ENCODE data around the gene CDK5R1.
"Not testable (repeated sequence)": the region's sequence is repeated elsewhere in the genome, so short reads cannot be mapped to it uniquely, and the experiment has no call there.

The CDK5R1 gene

DNA sequence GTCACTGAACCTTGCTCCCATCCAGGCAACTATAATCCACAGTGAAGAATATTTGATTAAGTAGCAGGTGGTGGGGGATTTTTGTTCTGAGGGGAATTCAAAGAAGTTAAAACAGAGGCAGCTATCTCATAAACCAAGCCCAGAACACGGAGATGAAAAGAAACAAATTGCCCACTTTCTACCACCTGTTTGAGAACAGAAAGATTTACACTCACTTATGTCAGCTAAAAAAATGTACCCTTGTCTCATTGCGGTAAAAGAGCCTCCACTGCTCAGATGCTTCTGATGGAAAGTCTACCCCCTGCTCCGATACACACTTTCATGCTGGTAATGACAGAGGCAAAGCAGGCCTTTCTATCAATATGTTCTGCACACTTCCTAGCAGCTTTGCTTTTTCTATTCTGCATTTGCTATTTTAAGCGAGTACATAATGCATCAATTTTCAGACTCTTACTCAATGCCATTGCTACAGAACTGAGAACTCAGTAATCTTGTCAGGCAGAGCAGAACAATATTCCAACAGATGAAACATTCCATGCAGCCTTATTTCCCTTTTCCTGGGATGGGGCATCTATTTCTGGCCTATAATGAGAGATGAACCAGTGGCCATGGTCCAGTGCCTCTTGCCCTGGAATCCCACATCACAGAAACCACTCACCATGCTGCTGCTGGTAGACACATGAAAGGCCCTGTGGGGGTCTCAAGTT, 29.0 kb downstream of the CDK5R1 start:
- no peak for DNase-seq (ENCODE audit: low read depth in 2 of 2, low spot score in 1 of 2)

DNA sequence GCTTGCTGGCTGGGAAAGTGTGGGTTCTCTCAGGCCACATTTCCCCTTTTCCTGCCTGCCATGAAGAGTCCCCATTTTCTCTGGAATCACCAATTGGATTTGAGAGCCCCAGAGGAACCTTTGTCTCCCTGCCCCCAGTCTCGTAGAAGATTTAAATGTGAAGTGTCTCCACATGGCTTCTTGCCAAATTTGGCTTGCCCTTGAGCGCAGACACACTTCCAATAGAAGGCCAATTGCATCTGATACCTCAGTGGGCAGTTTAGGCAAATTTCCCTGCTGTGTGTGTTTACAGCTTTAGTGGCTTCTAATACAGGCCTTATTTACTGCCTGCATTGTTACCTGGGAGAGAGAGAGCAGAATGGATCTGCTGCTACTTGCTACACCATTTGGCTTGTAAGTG, 29.7 kb downstream of the CDK5R1 start:
- DNase-seq (ENCODE audit: low read depth in 2 of 2, low spot score in 1 of 2) = no peak

DNA sequence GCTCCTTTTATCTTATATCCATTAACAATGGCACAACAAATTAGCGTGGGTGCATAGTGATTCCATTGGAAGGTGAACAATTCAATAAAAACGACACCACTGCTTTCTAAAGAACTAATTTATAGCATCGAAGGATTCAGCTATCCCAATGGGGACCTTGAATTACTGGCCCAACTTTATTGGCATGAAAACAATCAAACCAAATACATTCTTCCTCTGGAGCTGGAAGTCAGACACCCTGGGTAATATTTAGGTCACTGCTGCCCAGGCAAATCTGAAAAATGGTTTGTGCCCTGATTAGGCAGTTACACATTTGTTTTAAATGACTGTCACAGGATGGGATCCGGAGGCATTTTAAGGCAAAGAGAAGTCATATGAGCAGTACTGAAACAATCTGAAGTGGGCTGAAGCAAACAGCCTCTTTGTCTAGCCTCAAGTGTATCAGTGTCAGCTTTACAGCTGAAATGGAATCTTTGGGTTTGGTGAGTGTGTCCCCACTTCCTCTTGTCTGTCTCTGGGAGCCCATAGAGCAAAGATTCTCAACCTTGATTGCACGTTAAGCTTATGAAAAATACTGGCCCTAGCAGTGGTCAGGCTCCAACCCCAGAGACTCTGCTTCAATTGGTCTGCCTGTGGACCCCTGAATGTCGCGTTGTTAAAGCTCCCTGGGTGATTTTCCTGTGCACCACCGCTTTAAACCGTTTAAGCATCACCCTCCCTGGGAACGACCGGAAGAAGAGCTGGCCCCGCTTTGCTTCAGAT, 30.3 kb downstream of the CDK5R1 start:
- DNase-seq (ENCODE audit: low read depth in 2 of 2, low spot score in 1 of 2) = no peak

DNA sequence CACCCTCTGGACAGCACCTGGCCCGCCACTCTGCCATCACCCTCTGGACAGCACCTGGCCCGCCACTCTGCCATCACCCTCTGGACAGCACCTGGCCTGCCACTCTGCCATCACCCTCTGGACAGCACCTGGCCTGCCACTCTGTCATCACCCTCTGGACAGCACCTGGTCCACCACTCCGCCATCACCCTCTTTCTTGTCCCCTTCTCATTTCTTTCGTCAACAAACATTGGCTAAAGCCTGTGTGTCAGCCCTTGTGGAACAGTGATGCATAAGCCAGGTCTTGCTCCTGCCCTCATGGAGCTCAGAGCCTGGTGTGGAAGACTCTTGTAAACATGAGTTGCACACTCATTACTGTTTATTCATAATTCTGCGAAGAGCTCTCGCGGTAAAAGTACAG, 31.2 kb downstream of the CDK5R1 start:
- no peak for DNase-seq (ENCODE audit: low read depth in 2 of 2, low spot score in 1 of 2)

DNA sequence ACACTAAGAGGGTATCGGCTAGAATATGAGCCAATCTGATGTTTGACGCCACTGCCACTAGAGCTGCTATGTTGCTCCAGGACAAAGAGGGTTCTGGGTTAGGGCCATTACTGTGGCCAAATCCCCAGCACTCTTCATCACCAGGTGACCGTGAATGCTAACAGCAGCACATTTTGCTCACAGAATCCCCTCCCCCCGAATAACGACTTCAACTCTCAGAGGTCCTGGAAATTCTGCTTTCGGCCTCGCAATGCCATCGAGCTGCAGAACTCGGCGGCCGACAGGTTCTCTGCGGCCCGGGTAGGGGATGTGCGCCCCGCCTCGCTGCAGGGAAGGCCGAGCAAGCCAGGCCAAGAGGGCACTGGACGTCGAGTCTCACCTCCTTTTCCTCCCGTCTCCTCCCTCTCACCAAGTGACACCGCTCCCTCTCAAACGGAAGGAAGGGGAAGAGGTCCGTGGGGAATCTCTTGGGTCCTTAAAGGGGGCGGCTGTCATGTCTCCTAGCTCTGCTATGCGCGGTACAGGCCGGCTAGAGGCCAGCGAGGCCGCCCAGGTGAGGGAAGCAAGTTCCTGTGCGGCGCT, 31.9 kb downstream of the CDK5R1 start:
- DNase-seq (ENCODE audit: low read depth in 2 of 2, low spot score in 1 of 2) = no peak

DNA sequence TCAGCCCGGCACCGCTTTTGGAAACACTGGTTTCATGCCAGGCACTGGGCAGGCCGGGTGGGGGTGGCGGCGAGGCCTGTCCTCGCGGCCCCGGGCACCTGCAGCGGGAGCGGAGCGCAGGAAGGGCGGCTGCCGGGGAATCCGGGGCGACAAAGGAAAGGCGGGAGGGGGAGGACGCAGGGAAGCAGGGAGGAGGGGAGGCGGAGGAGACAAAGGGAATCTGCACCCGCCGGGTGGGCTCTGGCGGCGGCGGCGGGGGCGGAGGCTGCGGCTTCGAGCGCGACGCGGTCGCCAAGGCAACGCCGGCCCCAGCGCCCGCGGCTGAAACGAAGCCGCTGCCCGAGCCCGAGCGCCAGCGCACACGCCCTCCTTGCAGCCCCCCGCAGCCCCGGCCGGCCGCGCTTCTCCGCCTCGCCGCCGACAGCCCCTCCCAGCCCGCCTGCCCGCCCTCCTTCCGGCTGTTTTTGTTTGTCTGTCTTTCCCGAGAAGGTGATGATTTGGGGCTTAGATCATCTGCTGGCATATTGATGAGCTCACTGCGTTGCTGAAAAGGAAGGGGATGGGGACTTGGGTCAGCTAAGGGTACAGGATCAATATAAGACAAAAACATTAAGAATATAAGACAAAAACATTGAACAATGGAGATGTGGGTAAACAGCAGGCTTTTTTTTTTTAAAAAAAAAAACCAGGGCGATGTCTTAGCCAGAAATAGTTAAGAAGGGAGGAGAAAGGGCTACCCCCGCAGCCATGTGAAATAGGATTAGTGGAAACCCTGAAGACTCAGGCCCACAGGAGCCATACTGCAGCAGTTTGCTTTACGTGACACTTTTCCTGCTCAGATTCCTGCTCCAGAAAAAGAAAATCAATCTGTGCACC, 32.7 kb downstream of the CDK5R1 start:
- peak; percentile 32 to 50 for DNase-seq (ENCODE audit: low read depth in 2 of 2, low spot score in 1 of 2)

DNA sequence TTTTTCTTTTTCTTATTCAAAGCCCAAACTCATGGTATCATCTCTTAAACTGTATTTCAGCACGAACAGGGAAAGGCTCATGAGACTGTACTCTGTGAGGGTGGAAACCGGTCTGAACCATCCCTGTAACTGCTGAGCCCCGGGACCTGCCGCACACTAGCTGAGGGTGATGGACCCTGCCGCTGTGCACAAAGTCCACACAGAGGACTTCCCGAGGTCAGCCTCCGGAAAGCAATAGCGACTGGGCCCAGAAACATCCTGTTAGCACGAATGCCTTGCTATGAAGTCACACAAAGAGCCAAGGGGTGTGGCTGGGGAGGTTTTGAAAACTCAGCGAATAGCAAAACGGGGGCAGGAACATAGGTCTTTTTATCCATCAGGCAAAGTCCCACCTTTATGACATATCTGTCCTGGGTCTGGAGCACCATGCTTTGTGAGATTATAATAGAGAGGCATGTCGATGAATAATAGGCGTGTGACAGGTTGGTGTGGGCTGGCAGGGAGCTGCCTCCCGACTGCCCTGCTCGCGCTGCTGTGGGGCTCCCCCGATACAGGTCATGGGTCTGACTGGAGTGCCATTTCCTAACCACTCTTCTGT, 33.4 kb downstream of the CDK5R1 start:
- no peak for DNase-seq (ENCODE audit: low read depth in 2 of 2, low spot score in 1 of 2)

DNA sequence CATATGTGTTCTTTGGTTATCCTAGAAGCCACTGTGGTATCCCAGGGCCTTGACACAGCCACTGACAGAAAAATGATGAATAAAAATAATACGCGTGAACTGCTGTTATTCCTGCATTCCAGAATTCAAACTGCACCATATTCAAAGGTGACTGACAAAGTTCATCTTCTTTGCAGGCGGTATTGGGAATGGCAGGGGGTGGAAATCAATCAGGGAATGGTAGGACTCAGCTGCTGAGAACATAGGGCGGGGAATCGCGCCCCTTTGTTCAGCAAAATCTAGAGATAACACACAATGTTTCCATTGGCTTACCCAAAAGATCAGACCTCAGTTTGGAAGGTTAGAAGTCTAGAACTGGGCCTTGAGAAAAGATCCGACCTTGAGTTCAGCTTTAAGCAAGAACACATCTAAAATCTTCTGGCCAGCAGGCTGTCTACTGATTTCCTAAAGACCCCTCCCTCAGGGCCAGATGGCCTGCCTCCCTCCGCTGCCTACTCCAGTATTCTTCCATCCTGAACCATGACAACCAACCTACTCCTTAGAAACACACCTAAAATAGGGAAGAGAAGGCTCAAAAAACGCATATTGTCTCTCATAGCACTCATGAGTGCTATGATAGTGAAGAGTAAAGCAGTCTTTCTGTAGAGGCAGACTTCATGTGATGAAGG, 34.1 kb downstream of the CDK5R1 start:
- DNase-seq (ENCODE audit: low read depth in 2 of 2, low spot score in 1 of 2) = no peak

DNA sequence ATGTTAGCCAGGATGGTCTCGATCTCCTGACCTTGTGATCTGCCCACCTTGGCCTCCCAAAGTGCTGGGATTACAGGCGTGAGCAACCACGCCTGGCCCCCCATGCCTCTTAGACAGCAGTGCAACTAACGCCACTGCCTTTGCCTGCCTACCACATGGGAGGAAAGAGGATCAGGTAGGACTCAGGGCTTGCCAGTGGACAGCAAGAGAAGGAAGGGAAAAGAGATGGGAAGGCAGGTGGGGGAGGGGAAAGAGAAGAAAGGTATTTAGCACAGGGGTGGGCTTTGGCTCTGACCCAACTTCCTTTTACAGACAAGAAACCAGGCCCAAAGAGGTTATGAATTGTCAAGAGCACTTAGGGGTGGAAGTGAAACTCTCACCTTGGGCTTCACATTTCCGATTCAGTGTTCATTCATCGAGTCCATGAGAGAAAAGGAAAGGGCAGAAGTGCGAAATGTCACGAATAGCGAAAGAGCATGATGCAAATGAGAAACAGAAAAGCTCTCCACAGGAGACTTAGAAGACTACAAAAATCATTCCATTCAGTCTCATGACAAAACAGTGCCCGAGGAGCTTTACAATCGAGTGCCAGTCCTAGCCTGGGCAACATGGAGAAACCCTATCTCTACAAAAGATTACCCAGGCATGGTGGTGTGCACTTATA, 36.4 kb downstream of the CDK5R1 start:
- no peak for DNase-seq (ENCODE audit: low read depth in 2 of 2, low spot score in 1 of 2)

DNA sequence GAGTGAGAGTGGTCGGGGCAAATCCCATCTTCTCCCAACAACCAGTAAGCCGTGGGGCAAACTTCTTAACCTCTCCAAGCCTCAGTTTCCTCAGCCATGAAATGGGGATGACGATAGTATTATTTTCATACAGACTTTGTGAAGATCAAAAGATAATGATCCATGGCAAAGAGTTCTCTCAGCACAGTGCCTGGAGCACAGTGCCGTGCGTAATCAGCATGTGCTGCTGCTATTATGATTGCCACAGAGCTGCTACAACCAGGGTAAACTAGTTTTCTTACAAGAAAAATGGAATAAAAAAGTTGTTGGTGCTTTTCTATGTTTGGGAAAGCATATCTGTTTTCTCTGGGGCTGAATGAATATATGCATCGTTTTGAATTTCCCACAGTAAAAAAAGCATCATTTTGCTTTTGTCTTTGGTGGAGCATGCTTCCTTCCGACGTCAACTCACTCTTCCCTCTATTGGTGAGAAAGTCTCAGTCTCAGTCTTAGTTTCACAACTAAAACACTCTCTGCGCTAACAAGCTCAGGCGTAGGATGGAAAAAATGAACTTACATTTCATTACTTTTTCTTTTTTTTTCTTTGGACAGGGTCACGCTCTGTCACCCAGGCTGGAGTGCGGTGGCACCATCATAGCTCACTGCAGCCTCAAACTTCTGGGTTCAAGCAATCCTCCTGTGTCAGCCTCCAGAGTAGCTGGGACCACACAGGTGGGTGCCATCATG, 37.2 kb downstream of the CDK5R1 start:
- DNase-seq (ENCODE audit: low read depth in 2 of 2, low spot score in 1 of 2) = no peak

DNA sequence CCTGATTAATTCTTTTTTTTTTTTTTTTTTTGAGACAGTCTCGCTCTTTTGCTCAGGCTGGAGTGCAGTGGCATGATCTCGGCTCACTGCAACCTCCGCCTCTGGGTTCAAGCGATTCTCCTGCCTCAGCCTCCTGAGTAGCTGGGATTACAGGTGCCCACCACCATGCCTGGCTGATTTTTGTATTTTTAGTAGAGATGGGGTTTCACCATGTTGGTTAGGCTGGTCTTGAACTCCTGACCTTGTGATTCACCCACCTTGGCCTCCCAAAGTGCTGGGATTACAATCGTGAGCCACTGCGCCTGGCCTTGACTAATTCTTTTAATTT, 37.7 kb downstream of the CDK5R1 start:
- DNase-seq (ENCODE audit: low read depth in 2 of 2, low spot score in 1 of 2) = not testable (repeated sequence)

DNA sequence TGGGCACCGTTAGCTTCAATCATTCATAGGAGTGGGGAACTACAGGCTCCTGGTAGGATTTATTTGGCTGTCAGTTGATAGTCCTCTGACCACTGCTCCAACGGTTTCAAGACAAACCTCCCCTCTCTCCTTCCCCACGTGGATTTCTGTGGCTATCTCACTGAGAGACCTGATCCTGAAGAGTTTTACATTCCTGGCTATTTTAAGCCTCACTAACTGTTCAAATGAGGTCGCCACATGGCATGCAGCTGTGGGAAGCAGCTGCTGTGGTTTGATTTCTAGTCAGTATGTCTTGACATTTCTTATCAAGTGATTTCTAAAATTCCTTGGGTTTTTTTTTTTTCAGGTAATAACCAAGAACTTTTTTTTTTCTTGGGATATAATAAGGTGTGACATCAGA, 38.3 kb downstream of the CDK5R1 start:
- no peak for DNase-seq (ENCODE audit: low read depth in 2 of 2, low spot score in 1 of 2)

DNA sequence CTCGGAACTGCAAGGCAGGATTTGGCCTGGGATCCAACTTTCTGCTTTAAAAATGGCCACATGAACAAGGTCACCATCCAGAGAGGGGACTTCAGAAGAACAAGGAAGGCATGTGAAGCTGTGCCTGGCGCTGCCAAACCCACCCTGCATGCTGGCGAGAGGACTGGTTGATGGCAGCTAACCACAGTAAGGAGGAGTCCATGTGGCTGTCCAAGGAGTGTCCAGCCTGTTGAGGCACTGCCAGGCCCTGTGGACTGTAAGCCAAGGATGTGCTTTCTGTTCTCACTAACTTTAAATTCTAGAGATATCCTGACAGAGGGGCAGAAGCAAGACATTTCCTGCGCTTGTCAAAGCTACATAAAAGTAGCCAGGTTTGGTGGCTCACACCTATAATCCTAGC, 40.4 kb downstream of the CDK5R1 start:
- DNase-seq (ENCODE audit: low read depth in 2 of 2, low spot score in 1 of 2) = no peak

DNA sequence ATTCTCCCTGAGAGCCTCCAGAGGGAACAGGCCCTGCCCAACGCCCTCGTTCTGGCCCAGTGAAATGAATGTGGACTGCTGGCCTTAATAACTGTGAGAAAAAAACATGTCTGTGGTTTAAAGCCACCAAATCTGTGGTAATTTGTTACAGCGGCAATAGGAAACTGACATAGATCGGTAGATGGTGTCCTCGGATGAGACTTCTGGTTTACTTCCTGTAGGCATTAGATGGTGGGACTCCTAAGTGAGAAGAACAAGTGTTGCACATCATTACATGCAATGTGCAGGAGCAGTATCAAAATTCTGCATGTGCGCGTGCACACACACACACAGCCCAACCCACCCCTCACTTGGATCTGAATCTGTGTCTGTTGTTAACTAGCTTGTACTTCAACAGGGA, 42.0 kb downstream of the CDK5R1 start:
- no peak for DNase-seq (ENCODE audit: low read depth in 2 of 2, low spot score in 1 of 2)

DNA sequence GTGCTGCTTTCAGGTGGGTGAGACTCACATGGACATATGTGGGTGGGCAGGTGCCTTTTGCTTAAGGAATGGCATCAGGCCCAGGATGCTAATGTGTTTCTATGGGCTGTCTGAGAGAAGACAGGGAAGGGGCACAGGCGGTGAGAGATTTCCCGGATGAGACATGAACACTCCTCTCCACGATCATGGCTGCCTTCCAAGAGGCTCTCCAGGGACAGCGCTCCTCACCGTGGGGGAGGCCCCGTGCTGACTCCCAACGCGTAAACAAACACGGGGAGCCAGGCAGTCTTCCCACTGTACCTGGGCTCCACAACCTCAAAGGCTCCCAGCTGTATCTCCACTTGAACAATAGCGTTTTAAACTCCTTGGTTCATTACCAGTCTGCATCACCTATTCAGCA, 42.8 kb downstream of the CDK5R1 start:
- no peak for DNase-seq (ENCODE audit: low read depth in 2 of 2, low spot score in 1 of 2)

DNA sequence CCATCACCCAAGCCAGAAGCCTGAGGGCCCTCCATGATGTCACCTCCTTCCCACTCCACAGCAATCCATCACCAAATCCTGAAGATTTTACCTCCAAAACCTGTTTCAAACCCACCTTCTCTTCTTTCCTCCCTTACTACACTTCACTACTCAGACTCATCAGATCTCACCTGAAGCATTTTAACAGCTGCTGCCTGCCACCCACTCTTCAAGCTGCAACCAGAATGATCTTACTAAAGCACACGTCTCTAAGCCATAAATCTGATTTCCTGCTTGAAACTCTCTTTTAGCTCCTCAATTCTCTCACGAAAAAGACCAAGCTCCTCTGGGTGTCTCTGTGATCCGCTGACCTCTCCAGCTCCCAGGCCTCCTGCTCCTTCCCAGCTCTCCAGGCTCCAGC, 46.5 kb downstream of the CDK5R1 start:
- no peak for DNase-seq (ENCODE audit: low read depth in 2 of 2, low spot score in 1 of 2)

DNA sequence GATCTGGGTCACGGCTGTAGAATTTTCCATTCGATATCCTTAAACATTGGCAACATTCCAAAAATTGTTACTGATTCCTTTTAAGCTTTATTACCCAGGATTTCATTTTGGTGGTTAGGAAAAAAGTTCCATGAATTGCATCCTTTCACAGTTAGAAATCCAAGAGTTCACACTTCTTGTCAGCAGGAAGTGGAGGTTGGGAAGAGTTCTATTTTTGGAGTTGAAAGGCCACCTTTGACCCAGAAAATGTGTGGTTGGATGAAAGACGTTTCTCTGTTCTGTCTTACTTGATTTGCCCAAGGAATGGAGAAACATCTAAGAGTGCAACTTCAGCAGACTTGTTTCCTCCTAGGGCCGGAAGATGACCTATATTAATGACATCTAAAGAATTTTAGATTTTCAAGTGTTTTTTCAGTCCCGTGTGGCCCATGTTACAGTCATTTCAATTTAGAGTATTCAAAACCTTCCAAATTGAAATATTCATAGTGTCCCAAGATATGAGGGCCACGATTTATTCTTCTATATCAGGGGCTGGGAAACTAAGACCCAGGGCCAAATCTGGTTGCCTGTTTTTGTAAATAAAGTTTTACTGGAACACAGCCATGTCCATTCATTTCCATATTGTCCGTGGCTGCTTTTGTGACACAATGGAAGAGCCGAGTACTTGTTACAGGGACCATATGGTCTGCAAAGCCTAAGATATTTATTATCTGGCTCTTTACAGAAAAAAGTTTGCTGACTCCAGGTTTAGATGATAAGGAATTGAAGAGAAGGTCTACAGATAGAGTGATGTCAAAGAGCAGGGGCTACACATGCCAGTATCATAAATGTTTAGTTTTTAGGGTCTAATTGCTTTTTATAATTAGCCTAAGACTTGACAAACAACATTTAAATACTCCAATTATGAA, 50.2 kb downstream of the CDK5R1 start:
- no peak for DNase-seq (ENCODE audit: low read depth in 2 of 2, low spot score in 1 of 2)
